GM21515 (cell line): Measurements from ENCODE around the gene KRTAP4-11.
"Not testable (repeated sequence)": the region's sequence is repeated elsewhere in the genome, so short reads cannot be mapped to it uniquely, and the experiment has no call there.

Source experiments
- ATAC-seq: cut with Tn5 transposase; IDR thresholded peaks from one replicate; pipeline ENCODE4 v1.9.1; 2021; ENCODE audit not compliant: unreplicated experiment

KRTAP4-11 gene

DNA sequence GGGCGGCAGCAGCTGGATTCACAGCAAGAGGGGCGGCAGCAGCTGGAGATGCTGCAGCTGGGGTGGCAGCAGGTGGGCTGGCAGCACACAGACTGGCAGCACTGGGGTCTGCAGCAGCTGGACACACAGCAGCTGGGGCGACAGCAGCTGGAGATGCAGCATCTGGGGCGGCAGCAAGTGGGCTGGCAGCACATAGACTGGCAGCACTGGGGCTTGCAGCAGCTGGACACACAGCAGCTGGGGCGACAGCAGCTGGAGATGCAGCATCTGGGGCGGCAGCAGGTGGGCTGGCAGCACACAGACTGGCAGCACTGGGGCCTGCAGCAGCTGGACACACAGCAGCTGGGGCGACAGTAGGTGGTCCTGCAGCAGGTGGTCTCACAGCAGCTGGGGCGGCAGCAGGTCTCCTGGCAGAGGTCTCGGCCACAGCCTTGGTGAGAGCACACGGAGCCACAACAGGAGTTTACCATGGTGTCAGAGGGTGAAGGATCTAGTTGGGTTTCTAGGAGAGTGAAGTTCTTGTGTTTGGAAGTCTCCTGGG is at the start of gene KRTAP4-11:
Gene KRTAP4-11 (minus strand): TSS at position 528 of the 541 bp plus-strand sequence. CDS start 58 bp downstream, at position 470.
- not testable (repeated sequence) for ATAC-seq

GRCh38 chr17:41167561-41167960 is 49.4 kb upstream of the KRTAP4-11 start:
- ATAC-seq = no peak

- no peak for ATAC-seq
Observed at GRCh38 chr17:41163828-41164227, 45.7 kb upstream of the KRTAP4-11 start.

GRCh38 chr17:41160648-41161047 is 42.5 kb upstream of the KRTAP4-11 start, which contains the start of gene KRTAP4-4:
TSS of gene KRTAP4-4 (minus strand) at chr17:41160748. CDS start at chr17:41160691, 57 bp downstream.
- ATAC-seq = no peak

DNA sequence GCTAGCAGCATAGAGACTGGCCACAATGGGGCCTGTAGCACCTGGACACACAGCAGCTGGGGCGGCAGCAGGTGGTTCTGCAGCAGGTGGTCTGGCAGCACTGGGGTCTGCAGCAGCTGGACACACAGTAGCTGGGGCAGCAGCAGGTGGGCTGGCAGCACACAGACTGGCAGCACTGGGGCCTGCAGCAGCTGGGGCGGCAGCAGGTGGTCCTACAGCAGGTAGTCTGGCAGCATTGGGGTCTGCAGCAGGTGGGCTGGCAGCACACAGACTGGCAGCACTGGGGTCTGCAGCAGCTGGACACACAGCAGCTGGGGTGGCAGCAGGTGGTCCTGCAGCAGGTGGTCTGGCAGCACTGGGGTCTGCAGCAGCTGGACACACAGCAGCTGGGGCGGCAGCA is 42.0 kb upstream of the KRTAP4-11 start:
- not testable (repeated sequence) for ATAC-seq

GRCh38 chr17:41153856-41154255 is 35.7 kb upstream of the KRTAP4-11 start:
- ATAC-seq = no peak

DNA sequence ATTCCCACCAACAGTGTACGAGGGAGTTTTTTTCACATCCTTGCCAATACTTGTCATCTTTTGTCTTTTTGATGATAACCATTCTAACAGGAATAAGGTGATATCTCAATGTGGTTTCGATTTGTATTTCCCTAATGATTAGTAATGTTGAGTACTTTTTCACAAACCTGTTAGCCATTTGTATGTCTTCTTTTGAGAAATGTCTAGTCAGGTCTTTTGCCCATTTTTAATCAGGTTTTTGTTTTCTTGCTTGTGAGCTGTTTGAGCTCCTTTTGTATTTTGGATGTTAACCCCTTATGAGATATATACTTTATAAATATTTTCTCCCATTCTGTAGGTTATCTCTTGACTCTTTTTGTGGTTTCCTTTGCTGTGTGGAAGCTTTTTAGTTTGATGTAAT is 33.4 kb upstream of the KRTAP4-11 start:
- no peak for ATAC-seq

- ATAC-seq = no peak
Observed at GRCh38 chr17:41150026-41150425, 31.9 kb upstream of the KRTAP4-11 start.

- no peak for ATAC-seq
Observed at GRCh38 chr17:41149652-41149985, 31.4 kb upstream of the KRTAP4-11 start, which contains the start of gene KRTAP4-5. TSS of gene KRTAP4-5 (minus strand) at chr17:41149825. CDS start at chr17:41149767, 58 bp downstream.

DNA sequence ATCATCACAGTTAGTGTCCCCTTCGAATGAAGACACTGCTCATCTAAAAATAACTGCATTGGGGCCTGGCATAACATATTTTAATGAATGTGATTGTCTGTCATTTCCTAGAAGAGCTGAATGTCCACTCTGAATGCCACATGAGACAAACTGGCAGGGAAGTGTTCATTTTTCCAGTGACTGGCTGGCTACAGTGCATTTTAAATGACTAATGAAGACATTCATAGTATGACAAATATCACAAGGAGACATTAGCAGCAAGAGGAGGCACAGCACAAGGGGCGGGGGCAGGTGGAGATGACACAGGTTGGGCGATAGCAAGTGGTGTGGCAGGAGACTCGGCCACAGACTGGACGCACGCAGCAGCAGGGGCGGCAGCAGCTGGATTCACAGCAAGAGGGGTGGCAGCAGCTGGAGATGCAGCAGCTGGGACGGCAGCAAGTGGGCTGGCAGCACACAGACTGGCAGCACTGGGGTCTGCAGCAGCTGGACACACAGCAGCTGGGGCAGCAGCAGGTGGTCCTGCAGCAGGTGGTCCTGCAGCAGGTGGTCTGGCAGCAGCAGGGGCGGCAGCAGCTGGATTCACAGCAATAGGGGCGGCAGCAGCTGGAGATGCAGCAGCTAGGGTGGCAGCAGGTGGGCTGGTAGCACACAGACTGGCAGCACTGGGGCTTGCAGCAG is 30.9 kb upstream of the KRTAP4-11 start:
- ATAC-seq = not testable (repeated sequence)

- ATAC-seq = no peak
Observed at GRCh38 chr17:41147531-41148204, 29.5 kb upstream of the KRTAP4-11 start.

DNA sequence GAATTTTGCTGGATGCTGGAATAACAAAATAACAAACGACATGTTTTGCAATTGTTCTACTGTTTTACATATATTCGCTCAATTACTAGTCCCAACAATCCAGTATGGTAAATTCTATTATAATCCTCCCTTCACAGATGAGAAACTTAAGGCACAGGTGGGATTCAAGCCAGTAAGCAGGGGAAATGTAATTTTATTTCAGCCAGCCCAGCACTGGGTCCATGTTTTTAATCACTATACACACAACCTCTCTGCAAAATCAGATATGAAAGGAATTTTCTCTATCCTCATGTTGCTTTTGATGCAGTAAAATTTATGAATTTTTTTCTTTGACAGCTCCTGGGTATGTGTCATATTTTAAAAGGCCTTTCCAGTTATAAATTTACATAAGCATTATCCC is 27.1 kb upstream of the KRTAP4-11 start:
- ATAC-seq = no peak

- ATAC-seq = no peak
Observed at GRCh38 chr17:41144846-41145245, 26.7 kb upstream of the KRTAP4-11 start.

DNA sequence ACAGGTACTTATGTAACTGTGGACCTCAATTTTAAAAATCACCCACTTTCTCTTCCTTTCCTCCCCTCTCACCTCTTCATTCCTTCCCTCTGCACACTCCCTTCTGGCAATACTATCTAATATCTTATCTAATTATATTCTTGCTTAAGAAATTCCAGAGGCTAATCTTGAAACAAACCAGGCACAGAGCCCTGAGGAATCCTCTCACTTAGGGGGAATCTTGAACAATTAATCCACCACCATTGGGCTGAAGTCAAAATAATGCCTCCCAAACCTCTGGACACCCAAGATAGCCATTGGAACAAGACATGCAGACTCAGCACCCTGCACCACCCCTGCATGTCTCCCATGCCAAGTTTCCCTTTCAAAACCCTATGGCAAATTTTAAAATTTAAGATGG is 23.2 kb upstream of the KRTAP4-11 start:
- ATAC-seq = no peak

GRCh38 chr17:41140360-41141131 is 22.4 kb upstream of the KRTAP4-11 start, which contains the start of gene KRTAP4-6:
TSS of gene KRTAP4-6 (minus strand) at chr17:41140544. CDS start at chr17:41140487, 57 bp downstream.
- no peak for ATAC-seq

- not testable (repeated sequence) for ATAC-seq
Observed at GRCh38 chr17:41139865-41140264, 21.7 kb upstream of the KRTAP4-11 start.

DNA sequence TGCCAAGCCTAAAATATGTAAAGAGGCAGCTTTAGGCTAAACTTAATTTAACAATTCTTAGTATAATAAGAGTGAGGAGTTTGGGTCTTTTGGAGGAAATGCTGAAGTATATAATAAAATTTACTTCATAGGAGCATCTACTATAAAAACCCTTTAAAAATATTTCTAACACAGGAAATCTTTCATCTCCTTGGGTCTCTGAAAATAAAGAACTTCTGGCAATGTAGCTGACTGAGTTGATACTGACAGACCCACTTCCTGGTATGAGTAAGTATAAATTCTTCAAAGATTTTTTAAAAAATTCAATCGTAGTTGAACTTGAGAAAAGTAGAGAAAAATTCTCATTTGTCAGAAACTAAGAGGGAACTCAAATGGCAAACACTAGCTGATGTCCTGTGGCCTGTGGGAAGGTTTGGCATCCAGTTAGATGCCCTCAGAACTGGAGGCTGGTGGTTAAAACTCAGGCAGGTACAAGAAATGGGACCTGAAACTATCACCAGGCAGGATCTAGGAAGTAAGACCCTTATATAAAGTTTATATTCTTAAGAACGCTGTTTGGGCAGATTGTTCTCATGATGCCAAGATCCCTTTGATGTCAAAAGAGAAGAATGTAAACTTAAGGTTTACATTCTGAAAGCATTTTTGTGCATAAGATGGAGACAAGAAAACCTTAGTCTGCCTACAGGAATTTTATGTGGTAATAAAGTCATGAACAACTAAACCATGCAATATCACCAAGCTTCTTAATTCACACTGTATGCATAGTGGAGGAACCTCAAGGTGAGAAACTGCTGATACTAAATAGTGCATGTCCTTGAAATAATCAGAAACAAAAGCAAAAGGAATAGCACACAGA is 15.9 kb upstream of the KRTAP4-11 start:
- ATAC-seq = no peak

GRCh38 chr17:41131979-41132378 is 13.8 kb upstream of the KRTAP4-11 start:
- ATAC-seq = no peak

GRCh38 chr17:41127371-41127770 is 9.2 kb upstream of the KRTAP4-11 start:
- no peak for ATAC-seq

GRCh38 chr17:41126412-41126811 is 8.2 kb upstream of the KRTAP4-11 start:
- no peak for ATAC-seq
